Sigmoid colon (tissue), 4 donors: Measurements from ENCODE around the gene PCGF6.

Source experiments
- EP300 ChIP-seq, 4 donors: sonication (generic); formaldehyde crosslinking; IDR thresholded peaks; one replicate each; pipeline ENCODE4 v1.6.1; 2017; ENCODE audit warnings: antibody characterized with exemption in 4 of 4
- POLR2AphosphoS5 ChIP-seq, 4 donors: sonication (generic); formaldehyde crosslinking; IDR thresholded peaks; one replicate each; pipeline ENCODE4 v1.6.1; 2017; ENCODE audit warnings: antibody characterized with exemption in 4 of 4
- TF ChIP-seq, protein P1 (sequence below), 4 experiments: fragments of 450-650 bp in 3 of 4; fragments of 200-600 bp in 1 of 4; IDR thresholded peaks; one replicate each; pipeline ENCODE4 v1.5.1; 2016 to 2019; ENCODE audit warnings: antibody characterized with exemption in 4 of 4, mild to moderate bottlenecking in 3 of 4, moderate library complexity in 2 of 4

DNA sequence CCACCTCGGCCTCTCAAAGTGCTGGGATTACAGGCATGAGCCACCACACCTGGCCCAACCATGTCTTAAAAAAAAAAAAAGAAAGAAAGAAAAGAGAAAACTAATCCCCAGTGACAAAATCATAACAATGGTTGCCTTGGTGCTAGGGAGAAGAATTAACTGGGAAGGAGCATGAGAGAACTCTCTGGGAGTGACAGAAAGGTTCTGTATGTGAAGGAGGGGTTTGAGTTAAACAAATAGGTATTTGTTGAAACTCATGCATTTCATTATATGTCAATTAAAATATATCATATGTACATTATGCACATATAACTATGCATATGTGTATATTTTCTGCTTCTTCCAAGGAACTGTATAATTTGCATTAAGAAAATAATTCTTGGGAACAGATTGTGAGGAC is 40.7 kb downstream of the PCGF6 start:
- TF ChIP-seq, protein P1, sequence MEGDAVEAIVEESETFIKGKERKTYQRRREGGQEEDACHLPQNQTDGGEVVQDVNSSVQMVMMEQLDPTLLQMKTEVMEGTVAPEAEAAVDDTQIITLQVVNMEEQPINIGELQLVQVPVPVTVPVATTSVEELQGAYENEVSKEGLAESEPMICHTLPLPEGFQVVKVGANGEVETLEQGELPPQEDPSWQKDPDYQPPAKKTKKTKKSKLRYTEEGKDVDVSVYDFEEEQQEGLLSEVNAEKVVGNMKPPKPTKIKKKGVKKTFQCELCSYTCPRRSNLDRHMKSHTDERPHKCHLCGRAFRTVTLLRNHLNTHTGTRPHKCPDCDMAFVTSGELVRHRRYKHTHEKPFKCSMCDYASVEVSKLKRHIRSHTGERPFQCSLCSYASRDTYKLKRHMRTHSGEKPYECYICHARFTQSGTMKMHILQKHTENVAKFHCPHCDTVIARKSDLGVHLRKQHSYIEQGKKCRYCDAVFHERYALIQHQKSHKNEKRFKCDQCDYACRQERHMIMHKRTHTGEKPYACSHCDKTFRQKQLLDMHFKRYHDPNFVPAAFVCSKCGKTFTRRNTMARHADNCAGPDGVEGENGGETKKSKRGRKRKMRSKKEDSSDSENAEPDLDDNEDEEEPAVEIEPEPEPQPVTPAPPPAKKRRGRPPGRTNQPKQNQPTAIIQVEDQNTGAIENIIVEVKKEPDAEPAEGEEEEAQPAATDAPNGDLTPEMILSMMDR (IDR thresholded peaks at IDR 0.05): no peak
- TF ChIP-seq EP300 (IDR thresholded peaks at IDR 0.05) (no peak), POLR2AphosphoS5 (IDR thresholded peaks at IDR 0.05) (no peak)
